HL-60 (cell line): Measurements from ENCODE around the gene SMARCAD1.

Experiments used
- DNase-seq, 2 experiments: peaks; one replicate each; pipeline ENCODE4 v3.0.0-alpha.2; 2010 to 2020; ENCODE audit warnings: low read depth in 1 of 2, low spot score in 1 of 2
- H3K27ac ChIP-seq: fragments of 250-450 bp; sonication (Bioruptor Pico); replicated peaks from 2 replicates; pipeline ENCODE4 v1.5.1; 2020; ENCODE audit warnings: mild to moderate bottlenecking, moderate library complexity
- H3K27me3 ChIP-seq: fragments of 250-450 bp; sonication (Bioruptor Pico); 2 replicates; pipeline ENCODE4 v1.5.1; 2021; ENCODE audit warnings: mild to moderate bottlenecking, moderate library complexity; ENCODE audit not compliant: insufficient read depth, poor library complexity, severe bottlenecking
- H3K4me3 ChIP-seq: replicated peaks from 2 replicates; pipeline ENCODE4 v1.5.1; 2011; ENCODE audit warnings: mild to moderate bottlenecking, control low read depth, low read length; ENCODE audit not compliant: insufficient read depth
- CTCF ChIP-seq: IDR thresholded peaks from one replicate; pipeline ENCODE4 v1.5.1; 2011; ENCODE audit warnings: low read length, control low read depth, inconsistent platforms; ENCODE audit not compliant: insufficient read depth
- GABPA ChIP-seq: IDR thresholded peaks from 2 replicates; pipeline ENCODE4 v1.6.1; 2012; ENCODE audit warnings: low read depth
- POLR2AphosphoS5 ChIP-seq: IDR thresholded peaks from 2 replicates; pipeline ENCODE4 v1.6.1; 2012; ENCODE audit warnings: low read depth
- REST ChIP-seq: IDR thresholded peaks from 2 replicates; pipeline ENCODE4 v1.6.1; 2012; ENCODE audit warnings: low read depth; ENCODE audit not compliant: insufficient replicate concordance
- SPI1 ChIP-seq: IDR thresholded peaks from 2 replicates; pipeline ENCODE4 v1.6.1; 2012; ENCODE audit warnings: low read depth, mild to moderate bottlenecking, borderline replicate concordance

The SMARCAD1 gene

GRCh38 chr4:94181815-94182214 is 25.9 kb upstream of the SMARCAD1 start:
- DNase-seq = no peak
- Histone ChIP-seq H3K27me3 (peaks cover 2% of the 10 kb centered on the region), H3K4me3 (no peak overlapping the region), H3K27ac (no peak overlapping the region)
- TF ChIP-seq REST = no peak
- TF ChIP-seq POLR2AphosphoS5 = no peak
- no peak for TF ChIP-seq SPI1
- TF ChIP-seq CTCF = no peak
- no peak for TF ChIP-seq GABPA

- Histone ChIP-seq H3K27ac (no peak overlapping the region), H3K4me3 (no peak overlapping the region), H3K27me3 (peaks cover 2% of the 10 kb centered on the region)
- no peak for DNase-seq
- no peak for TF ChIP-seq SPI1
- no peak for TF ChIP-seq REST
- TF ChIP-seq CTCF = no peak
- no peak for TF ChIP-seq GABPA
- TF ChIP-seq POLR2AphosphoS5 = no peak
Observed at GRCh38 chr4:94202769-94203168, 4.9 kb upstream of the SMARCAD1 start.

- peak in 1 of 2 experiments; percentile 36 for DNase-seq
- Histone ChIP-seq H3K4me3 (peak overlapping the region; percentile 61), H3K27ac (peak overlapping the region; percentile 98), H3K27me3 (no peaks in the 10 kb centered on the region)
- TF ChIP-seq POLR2AphosphoS5 (no peak), GABPA (no peak), SPI1 (peak; percentile 63; the same call in 1 of the 2 replicates), REST (no peak)
Observed at GRCh38 chr4:94208266-94208665, 601 bp downstream of the SMARCAD1 start.

GRCh38 chr4:94208918-94209317 is 1.3 kb downstream of the SMARCAD1 start:
- Histone ChIP-seq H3K27me3 (no peaks in the 10 kb centered on the region), H3K27ac (peak overlapping the region; percentile 98), H3K4me3 (no peak overlapping the region; the same call in 1 of the 2 replicates)
- TF ChIP-seq GABPA (no peak), CTCF (no peak), SPI1 (no peak), REST (no peak), POLR2AphosphoS5 (no peak)
- no peak for DNase-seq
